HepG2 (cell line): ENCODE data around the gene PPP1R9B. TPM values are rescaled to one million over a fixed set of nuclear protein-coding genes. Genes with fewer than 3 reads are reported as not detected.
A peak's percentile ranks its signal among the peaks of the same experiment; 100 is the strongest.

Source experiments
- AKAP8 ChIP-seq: sonication (generic); formaldehyde crosslinking; IDR thresholded peaks from 2 replicates; pipeline ENCODE4 v1.5.1; 2020; ENCODE audit warnings: mild to moderate bottlenecking, missing genetic modification reagents
- BRCA1 ChIP-seq: sonication (generic); formaldehyde crosslinking; IDR thresholded peaks from 2 replicates; pipeline ENCODE4 v1.4.0; 2020; ENCODE audit warnings: missing genetic modification reagents
- FOSL2 ChIP-seq: sonication (generic); formaldehyde crosslinking; IDR thresholded peaks from 2 replicates; pipeline ENCODE4 v1.4.0; 2020; ENCODE audit warnings: missing genetic modification reagents
- FOXJ3 ChIP-seq: sonication (generic); formaldehyde crosslinking; IDR thresholded peaks from 2 replicates; pipeline ENCODE4 v1.4.0; 2020; ENCODE audit warnings: missing genetic modification reagents, mild to moderate bottlenecking, borderline replicate concordance
- HMGXB3 ChIP-seq: sonication (generic); formaldehyde crosslinking; IDR thresholded peaks from 2 replicates; pipeline ENCODE4 v1.4.0; 2020; ENCODE audit warnings: missing genetic modification reagents, borderline replicate concordance
- KAT2B ChIP-seq: fragments of 150-350 bp; IDR thresholded peaks from 2 replicates; pipeline ENCODE4 v1.6.1; 2014; ENCODE audit warnings: low read depth, low read length, borderline replicate concordance
- MAFK ChIP-seq, 2 experiments: IDR thresholded peaks in 1 of 2; conservative IDR thresholded peaks in 1 of 2; 2 replicates each; pipeline ENCODE4 v1.6.1; 2011; ENCODE audit warnings: improper control_type of control experiment in 2 of 2, low read length in 2 of 2
- NFKB2 ChIP-seq: sonication (generic); formaldehyde crosslinking; IDR thresholded peaks from 2 replicates; pipeline ENCODE4 v1.4.0; 2020; ENCODE audit warnings: missing genetic modification reagents, borderline replicate concordance
- NFKBIZ ChIP-seq: IDR thresholded peaks from 2 replicates; pipeline ENCODE4 v1.6.1; 2018; ENCODE audit warnings: missing genetic modification reagents, missing compliant biosample characterization
- NRL ChIP-seq: sonication (generic); formaldehyde crosslinking; IDR thresholded peaks from 2 replicates; pipeline ENCODE4 v1.5.0; 2020; ENCODE audit warnings: missing genetic modification reagents, mild to moderate bottlenecking, moderate library complexity, borderline replicate concordance
- PAWR ChIP-seq: sonication (generic); formaldehyde crosslinking; IDR thresholded peaks from 2 replicates; pipeline ENCODE4 v1.4.0; 2020; ENCODE audit warnings: missing genetic modification reagents, mild to moderate bottlenecking, borderline replicate concordance
- PLSCR1 ChIP-seq: sonication (generic); formaldehyde crosslinking; IDR thresholded peaks from 2 replicates; pipeline ENCODE4 v1.5.0; 2020; ENCODE audit warnings: missing genetic modification reagents, mild to moderate bottlenecking, borderline replicate concordance
- SKI ChIP-seq: fragments of 450-650 bp; IDR thresholded peaks from one replicate; pipeline ENCODE4 v1.6.1; 2018; ENCODE audit warnings: mild to moderate bottlenecking; ENCODE audit not compliant: partially characterized antibody
- ZNF136 ChIP-seq: sonication (generic); formaldehyde crosslinking; IDR thresholded peaks from 2 replicates; pipeline ENCODE4 v1.8.1; 2022; ENCODE audit warnings: low read depth, mild to moderate bottlenecking, moderate library complexity, missing genetic modification reagents
- ZNF296 ChIP-seq: sonication (generic); formaldehyde crosslinking; conservative IDR thresholded peaks from 2 replicates; pipeline ENCODE4 v1.5.0; 2020; ENCODE audit warnings: mild to moderate bottlenecking, missing genetic modification reagents
- ZNF460 ChIP-seq: sonication (generic); formaldehyde crosslinking; IDR thresholded peaks from 2 replicates; pipeline ENCODE4 v1.5.1; 2020; ENCODE audit warnings: missing genetic modification reagents, mild to moderate bottlenecking, borderline replicate concordance
- ZNF619 ChIP-seq: sonication (generic); formaldehyde crosslinking; IDR thresholded peaks from 2 replicates; pipeline ENCODE4 v1.4.0; 2020; ENCODE audit warnings: mild to moderate bottlenecking, missing genetic modification reagents
- ZNF772 ChIP-seq: sonication (generic); formaldehyde crosslinking; IDR thresholded peaks from 2 replicates; pipeline ENCODE4 v1.5.0; 2020; ENCODE audit warnings: mild to moderate bottlenecking, missing genetic modification reagents
- ZNF891 ChIP-seq: sonication (generic); formaldehyde crosslinking; IDR thresholded peaks from 2 replicates; pipeline ENCODE4 v1.5.0; 2020; ENCODE audit warnings: mild to moderate bottlenecking, missing genetic modification reagents
- ZSCAN25 ChIP-seq: sonication (generic); formaldehyde crosslinking; IDR thresholded peaks from 2 replicates; pipeline ENCODE4 v1.8.0; 2022; ENCODE audit warnings: mild to moderate bottlenecking, missing genetic modification reagents
- polyA plus RNA-seq, 8 experiments: library from polyadenylated mRNA; depleted of rRNA in 3 of 8; stranded (reverse) in 7 of 8; unstranded in 1 of 8; fragments of >200 nt; fragmentation: Illumina TruSeq in 4 of 8; extraction: Trizol in 4 of 8; gene quantifications; 2 replicates each; pipeline versions ENCODE4 v1.2.1 to v1.2.3, GENCODE V29; 2011 to 2016; ENCODE audit warnings: low read depth in 4 of 8, missing spikeins in 1 of 8, mixed read lengths in 1 of 8; ENCODE audit not compliant: insufficient read depth in 1 of 8
- total RNA-seq, 5 experiments: library from RNA; depleted of rRNA; stranded (reverse); fragments of >200 nt; fragmentation: Illumina TruSeq; extraction: Trizol; gene quantifications; 2 replicates each; pipeline ENCODE4 v1.2.3, GENCODE V29; 2016; ENCODE audit warnings: low read depth in 1 of 5
- TF ChIP-seq, protein P1 (sequence below): sonication (generic); formaldehyde crosslinking; IDR thresholded peaks from 2 replicates; pipeline ENCODE4 v1.4.0; 2020; ENCODE audit warnings: mild to moderate bottlenecking, missing genetic modification reagents
- TF ChIP-seq, protein P2 (sequence below): sonication (generic); formaldehyde crosslinking; IDR thresholded peaks from 2 replicates; pipeline ENCODE4 v1.8.1; 2023; ENCODE audit warnings: mild to moderate bottlenecking, missing genetic modification reagents

The PPP1R9B gene
- total and polyA plus RNA-seq, 2 of the 13 experiments (the other 11 are each of a cell fraction or from before 2014, with no cell fraction given): 9.4 to 15.8 TPM

DNA sequence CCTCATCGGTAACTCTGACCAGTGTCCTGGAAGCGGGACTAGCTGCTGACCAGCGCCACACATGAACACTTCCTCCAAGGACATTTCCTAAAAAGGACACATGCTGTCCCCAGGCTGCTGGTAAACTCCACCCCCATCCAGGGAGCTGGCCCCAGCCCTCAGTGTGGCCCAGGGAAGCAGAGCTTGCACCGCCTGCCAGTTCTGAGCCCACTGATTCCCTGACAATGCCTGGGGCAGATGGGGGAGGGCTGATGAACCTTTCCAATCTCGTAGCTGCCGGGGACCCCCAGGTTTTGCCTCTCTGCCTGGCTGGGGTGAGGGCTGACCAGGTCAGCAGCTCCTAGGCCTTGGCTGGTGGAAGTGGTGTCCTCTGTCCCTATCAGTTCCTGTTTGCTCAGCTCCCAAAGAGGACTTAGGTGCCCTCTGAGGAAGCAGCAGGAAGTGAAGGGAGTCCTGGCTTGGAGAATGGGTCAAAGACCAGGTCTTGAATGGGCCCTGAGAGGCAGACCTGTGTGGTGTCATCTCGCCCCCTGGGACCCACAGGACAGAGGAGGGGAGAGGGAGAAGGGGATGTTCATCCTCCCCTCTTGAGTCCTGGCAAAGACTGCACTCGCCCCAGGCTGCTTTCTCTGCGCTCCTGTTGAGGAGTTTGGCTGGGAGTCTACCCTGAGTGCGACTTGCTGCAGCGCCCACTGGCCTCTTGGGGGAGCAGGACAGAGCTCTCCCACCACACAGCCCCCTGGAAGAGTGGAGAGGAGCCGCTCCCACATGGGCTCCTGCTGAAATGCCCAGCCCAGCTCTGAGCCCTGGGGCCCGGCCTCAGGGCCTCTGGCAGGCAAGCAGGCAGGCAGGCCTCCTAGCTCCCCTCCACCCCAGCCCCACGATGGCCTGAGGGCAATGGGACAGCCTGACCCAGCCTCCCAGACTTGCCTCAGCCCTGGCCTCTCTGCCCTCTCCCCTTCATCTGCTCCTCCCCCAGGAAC lies 38.5 kb downstream of the PPP1R9B start (continued):
- no peak for TF ChIP-seq HMGXB3 (CRISPR knock-in tag)
- TF ChIP-seq, protein P1, sequence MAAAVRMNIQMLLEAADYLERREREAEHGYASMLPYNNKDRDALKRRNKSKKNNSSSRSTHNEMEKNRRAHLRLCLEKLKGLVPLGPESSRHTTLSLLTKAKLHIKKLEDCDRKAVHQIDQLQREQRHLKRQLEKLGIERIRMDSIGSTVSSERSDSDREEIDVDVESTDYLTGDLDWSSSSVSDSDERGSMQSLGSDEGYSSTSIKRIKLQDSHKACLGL: no peak
- no peak for TF ChIP-seq KAT2B
- no peak for TF ChIP-seq ZNF296
- no peak for TF ChIP-seq FOXJ3 (CRISPR knock-in tag)
- TF ChIP-seq BRCA1 (CRISPR knock-in tag): no peak
- TF ChIP-seq ZNF772 (CRISPR knock-in tag): 0 out of 2 replicates have a peak, but pooled peaks have one; percentile 22
- no peak for TF ChIP-seq PLSCR1 (CRISPR knock-in tag)
- no peak for TF ChIP-seq FOSL2 (CRISPR knock-in tag)
- peak; percentile 96 for TF ChIP-seq AKAP8 (CRISPR knock-in tag)
- 0 out of 2 replicates have a peak, but pooled peaks have one; percentile 45 for TF ChIP-seq ZNF136
- TF ChIP-seq ZSCAN25 (CRISPR knock-in tag): 0 out of 2 replicates have a peak, but pooled peaks have one; percentile 5
- TF ChIP-seq ZNF619: peak; percentile 75; the same call in 1 of the 2 replicates
- no peak for TF ChIP-seq PAWR (CRISPR knock-in tag)
- TF ChIP-seq NFKBIZ (CRISPR knock-in tag): no peak
- TF ChIP-seq ZNF460 (CRISPR knock-in tag): no peak
- no peak for TF ChIP-seq NFKB2
- TF ChIP-seq NRL (CRISPR knock-in tag): no peak; the same call in 1 of the 2 replicates
- no peak for TF ChIP-seq SKI
- TF ChIP-seq ZNF891 (CRISPR knock-in tag): peak; percentile 26; the same call in 1 of the 2 replicates
- TF ChIP-seq MAFK (conservative IDR thresholded peaks at IDR 0.05 in 1 of 2, IDR thresholded peaks at IDR 0.05 in 1 of 2; ENCODE audit: low read length in 2 of 2): no peak
- TF ChIP-seq, protein P2, sequence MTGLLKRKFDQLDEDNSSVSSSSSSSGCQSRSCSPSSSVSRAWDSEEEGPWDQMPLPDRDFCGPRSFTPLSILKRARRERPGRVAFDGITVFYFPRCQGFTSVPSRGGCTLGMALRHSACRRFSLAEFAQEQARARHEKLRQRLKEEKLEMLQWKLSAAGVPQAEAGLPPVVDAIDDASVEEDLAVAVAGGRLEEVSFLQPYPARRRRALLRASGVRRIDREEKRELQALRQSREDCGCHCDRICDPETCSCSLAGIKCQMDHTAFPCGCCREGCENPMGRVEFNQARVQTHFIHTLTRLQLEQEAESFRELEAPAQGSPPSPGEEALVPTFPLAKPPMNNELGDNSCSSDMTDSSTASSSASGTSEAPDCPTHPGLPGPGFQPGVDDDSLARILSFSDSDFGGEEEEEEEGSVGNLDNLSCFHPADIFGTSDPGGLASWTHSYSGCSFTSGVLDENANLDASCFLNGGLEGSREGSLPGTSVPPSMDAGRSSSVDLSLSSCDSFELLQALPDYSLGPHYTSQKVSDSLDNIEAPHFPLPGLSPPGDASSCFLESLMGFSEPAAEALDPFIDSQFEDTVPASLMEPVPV (CRISPR knock-in tag): 0 out of 2 replicates have a peak, but pooled peaks have one; percentile 80
